GM21786 (cell line): ENCODE data around the gene ZNF485.
A peak's percentile ranks its signal among the peaks of the same experiment; 100 is the strongest.
"Not testable (repeated sequence)": the region's sequence is repeated elsewhere in the genome, so short reads cannot be mapped to it uniquely, and the experiment has no call there.

Experiments
- ATAC-seq: cut with Tn5 transposase; IDR thresholded peaks from one replicate; pipeline ENCODE4 v1.9.1; 2021; ENCODE audit not compliant: unreplicated experiment

ZNF485 gene

GRCh38 chr10:43601576-43601975 lies 4.7 kb upstream of the ZNF485 start:
- not testable (repeated sequence) for ATAC-seq

- no peak for ATAC-seq
These were observed 352 bp upstream of the ZNF485 start for GRCh38 chr10:43605850-43606322.

- ATAC-seq: no peak
These were observed 948 bp downstream of the ZNF485 start for GRCh38 chr10:43607199-43607573.

GRCh38 chr10:43610636-43611035 lies 4.4 kb downstream of the ZNF485 start:
- ATAC-seq: no peak

GRCh38 chr10:43616697-43617370 lies 10.6 kb downstream of the ZNF485 start:
- no peak for ATAC-seq

GRCh38 chr10:43619368-43619767 lies 13.1 kb downstream of the ZNF485 start:
- ATAC-seq: no peak

- ATAC-seq: no peak
These were observed 15.8 kb downstream of the ZNF485 start for GRCh38 chr10:43622038-43622437.

GRCh38 chr10:43623351-43623750 lies 17.1 kb downstream of the ZNF485 start:
- no peak for ATAC-seq

- no peak for ATAC-seq
These were observed 21.7 kb downstream of the ZNF485 start for GRCh38 chr10:43627942-43628341.

GRCh38 chr10:43628956-43629355 lies 22.7 kb downstream of the ZNF485 start:
- ATAC-seq: no peak

- ATAC-seq: not testable (repeated sequence)
These were observed 29.6 kb downstream of the ZNF485 start for GRCh38 chr10:43635816-43636215.

- ATAC-seq: no peak
These were observed 34.4 kb downstream of the ZNF485 start for GRCh38 chr10:43640603-43641002.

GRCh38 chr10:43644252-43644651 lies 38.0 kb downstream of the ZNF485 start:
- no peak for ATAC-seq

- ATAC-seq: no peak
These were observed 39.6 kb downstream of the ZNF485 start for GRCh38 chr10:43645866-43646265.

GRCh38 chr10:43647576-43647975 lies 41.3 kb downstream of the ZNF485 start:
- ATAC-seq: no peak

GRCh38 chr10:43648095-43648397 lies 41.8 kb downstream of the ZNF485 start:
- ATAC-seq: peak; percentile 7

GRCh38 chr10:43648398-43649184 lies 42.4 kb downstream of the ZNF485 start, which contains the start of gene ZNF32:
TSS of gene ZNF32 (minus strand) at chr10:43648881. CDS start at chr10:43646133, 2,748 bp downstream.
- ATAC-seq: peak; percentile 99

- peak; percentile 3 for ATAC-seq
These were observed 42.9 kb downstream of the ZNF485 start for GRCh38 chr10:43649185-43649523.

GRCh38 chr10:43653746-43654145 lies 47.5 kb downstream of the ZNF485 start:
- no peak for ATAC-seq

GRCh38 chr10:43655311-43655710 lies 49.1 kb downstream of the ZNF485 start:
- no peak for ATAC-seq

- ATAC-seq: no peak
These were observed 52.0 kb downstream of the ZNF485 start for GRCh38 chr10:43658227-43658626.

- ATAC-seq: no peak
These were observed 58.8 kb downstream of the ZNF485 start for GRCh38 chr10:43665054-43665453.

GRCh38 chr10:43666552-43666951 lies 60.3 kb downstream of the ZNF485 start:
- ATAC-seq: no peak
